ENCODE measurements around the gene FANK1. TPM values are rescaled to one million over a fixed set of nuclear protein-coding genes. Genes with fewer than 3 reads are reported as not detected.
"Not testable (repeated sequence)": the region's sequence is repeated elsewhere in the genome, so short reads cannot be mapped to it uniquely, and the experiment has no call there.

FANK1 gene
- total RNA-seq, 1 donor = 8.3 TPM

- Histone ChIP-seq H2AFZ (ENCODE audit: low read length) (no peak overlapping the region), H3K9me3 (ENCODE audit: low read depth, low read length) (no peaks in the 10 kb centered on the region), H3K4me1 (ENCODE audit: insufficient read depth, low read length) (no peaks in the 10 kb centered on the region), H3K79me2 (ENCODE audit: insufficient read depth, low read length) (no peaks in the 10 kb centered on the region), H3K27me3 (ENCODE audit: insufficient read depth, low read length) (no peaks in the 10 kb centered on the region), H4K20me1 (ENCODE audit: insufficient read depth, low read length) (no peaks in the 10 kb centered on the region), H3K4me3 (ENCODE audit: insufficient read depth, low read length) (no peak overlapping the region), H3K27ac (ENCODE audit: low read depth, low read length) (no peak overlapping the region), H3K36me3 (ENCODE audit: insufficient read depth, low read length) (no peaks in the 10 kb centered on the region), H3K4me2 (ENCODE audit: insufficient read depth, low read length) (no peak overlapping the region)
- no peak for DNase-seq (ENCODE audit: insufficient read length, low spot score, missing footprints)
- TF ChIP-seq CTCF (IDR thresholded peaks at IDR 0.05; ENCODE audit: extremely low read depth, low read depth, low read length) = no peak
Observed at GRCh38 chr10:125925262-125925834, 29.0 kb downstream of the FANK1 start.

GRCh38 chr10:125926247-125926646 lies 29.9 kb downstream of the FANK1 start:
- no peak overlapping the region for H3K4me3 ChIP-seq (ENCODE audit: insufficient read depth, low read length)
- no peaks in the 10 kb centered on the region for H3K79me2 ChIP-seq (ENCODE audit: insufficient read depth, low read length)
- no peak for TF ChIP-seq CTCF (IDR thresholded peaks at IDR 0.05; ENCODE audit: extremely low read depth, low read depth, low read length)
- no peaks in the 10 kb centered on the region for H3K4me1 ChIP-seq (ENCODE audit: insufficient read depth, low read length)
- no peaks in the 10 kb centered on the region for H4K20me1 ChIP-seq (ENCODE audit: insufficient read depth, low read length)
- no peak for DNase-seq (ENCODE audit: insufficient read length, low spot score, missing footprints)
- no peaks in the 10 kb centered on the region for H3K9me3 ChIP-seq (ENCODE audit: low read depth, low read length)
- H3K27ac ChIP-seq (ENCODE audit: low read depth, low read length) = no peak overlapping the region
- no peak overlapping the region for H3K4me2 ChIP-seq (ENCODE audit: insufficient read depth, low read length)
- H3K27me3 ChIP-seq (ENCODE audit: insufficient read depth, low read length) = no peaks in the 10 kb centered on the region
- H2AFZ ChIP-seq (ENCODE audit: low read length) = no peak overlapping the region
- no peaks in the 10 kb centered on the region for H3K36me3 ChIP-seq (ENCODE audit: insufficient read depth, low read length)

GRCh38 chr10:125927265-125927664 lies 30.9 kb downstream of the FANK1 start:
- not testable (repeated sequence) for H3K36me3 ChIP-seq (ENCODE audit: insufficient read depth, low read length); H3K4me1 ChIP-seq (ENCODE audit: insufficient read depth, low read length); H3K79me2 ChIP-seq (ENCODE audit: insufficient read depth, low read length); H4K20me1 ChIP-seq (ENCODE audit: insufficient read depth, low read length); H3K4me2 ChIP-seq (ENCODE audit: insufficient read depth, low read length); H3K4me3 ChIP-seq (ENCODE audit: insufficient read depth, low read length); H3K27me3 ChIP-seq (ENCODE audit: insufficient read depth, low read length); DNase-seq (ENCODE audit: insufficient read length, low spot score, missing footprints); H3K9me3 ChIP-seq (ENCODE audit: low read depth, low read length); H2AFZ ChIP-seq (ENCODE audit: low read length); H3K27ac ChIP-seq (ENCODE audit: low read depth, low read length)

GRCh38 chr10:125928928-125929585 lies 32.7 kb downstream of the FANK1 start:
- Histone ChIP-seq H3K4me1 (ENCODE audit: insufficient read depth, low read length) (no peaks in the 10 kb centered on the region), H3K27me3 (ENCODE audit: insufficient read depth, low read length) (no peaks in the 10 kb centered on the region), H3K9me3 (ENCODE audit: low read depth, low read length) (no peaks in the 10 kb centered on the region), H3K79me2 (ENCODE audit: insufficient read depth, low read length) (no peaks in the 10 kb centered on the region), H3K4me3 (ENCODE audit: insufficient read depth, low read length) (no peak overlapping the region), H3K4me2 (ENCODE audit: insufficient read depth, low read length) (no peak overlapping the region), H3K36me3 (ENCODE audit: insufficient read depth, low read length) (no peaks in the 10 kb centered on the region), H3K27ac (ENCODE audit: low read depth, low read length) (no peak overlapping the region), H4K20me1 (ENCODE audit: insufficient read depth, low read length) (no peaks in the 10 kb centered on the region), H2AFZ (ENCODE audit: low read length) (no peak overlapping the region)
- no peak for TF ChIP-seq CTCF (IDR thresholded peaks at IDR 0.05; ENCODE audit: extremely low read depth, low read depth, low read length)
- no peak for DNase-seq (ENCODE audit: insufficient read length, low spot score, missing footprints)

All from osteoblast (primary cell).